ENCODE results near the gene TRIM7.
"Not testable (repeated sequence)": the region's sequence is repeated elsewhere in the genome, so short reads cannot be mapped to it uniquely, and the experiment has no call there.

The TRIM7 gene

GRCh38 chr5:181232593-181232992, 27.6 kb upstream of the TRIM7 start:
- DNase-seq, result no peak

DNA sequence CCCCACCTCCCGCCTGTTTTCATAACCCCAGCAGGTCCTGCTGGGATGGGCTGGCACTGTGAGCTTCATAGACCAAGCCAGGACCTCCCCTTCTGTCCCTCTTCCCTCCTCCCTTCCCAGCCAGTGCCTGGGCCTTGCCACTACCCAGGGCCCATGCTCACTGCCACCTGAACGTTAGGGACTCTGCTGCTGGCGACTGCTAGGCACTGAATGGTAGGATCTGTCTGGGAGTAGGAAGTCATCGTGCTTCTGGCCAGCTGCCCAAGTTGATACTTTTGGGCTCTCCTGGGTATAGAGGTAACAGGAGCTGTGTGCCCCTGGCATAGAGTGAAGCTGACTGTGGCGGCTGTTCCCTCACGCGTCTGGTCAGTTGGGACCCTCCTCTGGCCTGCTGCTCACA, 26.4 kb upstream of the TRIM7 start:
- DNase-seq, result no peak

GRCh38 chr5:181230551-181230950, 25.6 kb upstream of the TRIM7 start:
- no peak for DNase-seq

DNA sequence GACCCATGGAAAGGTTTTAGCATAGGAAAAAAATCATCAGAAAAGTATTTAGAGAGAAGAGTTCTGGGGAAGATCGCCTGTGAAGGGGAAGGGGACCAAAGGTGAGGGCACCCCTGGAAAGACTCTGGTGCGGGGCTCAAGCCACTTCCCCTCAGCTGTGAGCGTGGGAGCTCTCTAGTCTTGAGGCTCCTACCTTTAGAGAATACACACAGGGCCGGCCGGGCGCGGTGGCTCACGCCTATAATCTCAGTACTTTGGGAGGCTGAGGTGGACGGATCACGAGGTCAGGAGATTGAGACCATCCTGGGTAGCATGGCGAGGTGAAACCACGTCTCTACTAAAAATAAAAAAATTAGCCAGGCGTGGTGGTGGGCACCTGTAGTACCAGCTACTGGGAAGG, 25.0 kb upstream of the TRIM7 start:
- DNase-seq, result no peak

DNA sequence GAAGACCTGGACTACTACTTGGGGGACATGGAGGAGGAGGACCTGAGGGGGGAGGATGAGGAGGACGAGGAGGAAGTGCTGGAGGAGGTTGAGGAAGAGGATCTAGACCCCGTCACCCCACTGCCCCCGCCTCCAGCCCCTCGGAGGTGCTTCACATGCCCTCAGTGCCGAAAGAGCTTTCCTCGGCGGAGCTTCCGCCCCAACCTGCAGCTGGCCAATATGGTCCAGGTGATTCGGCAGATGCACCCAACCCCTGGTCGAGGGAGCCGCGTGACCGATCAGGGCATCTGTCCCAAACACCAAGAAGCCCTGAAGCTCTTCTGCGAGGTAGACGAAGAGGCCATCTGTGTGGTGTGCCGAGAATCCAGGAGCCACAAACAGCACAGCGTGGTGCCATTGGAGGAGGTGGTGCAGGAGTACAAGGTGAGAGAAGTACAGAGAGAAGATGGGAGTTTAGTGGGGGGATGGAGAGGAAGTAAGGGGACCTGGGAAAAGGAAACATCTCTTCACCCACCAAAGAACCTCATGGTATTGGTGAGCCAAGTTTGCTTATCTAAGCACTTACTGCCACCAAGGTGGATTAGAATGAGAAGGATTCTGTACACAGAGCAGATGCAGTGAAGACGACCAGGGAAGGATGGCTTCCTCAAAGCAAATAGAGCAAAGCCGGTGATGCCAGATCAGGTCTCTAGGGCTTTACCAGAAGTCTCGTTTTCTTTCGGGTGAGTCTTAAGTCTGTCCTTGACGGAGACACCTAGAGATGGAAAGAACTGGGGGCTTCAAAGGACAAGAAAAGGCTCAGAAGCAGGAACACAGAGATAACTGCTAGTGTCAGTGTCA, 19.6 kb upstream of the TRIM7 start:
- no peak for DNase-seq

DNA sequence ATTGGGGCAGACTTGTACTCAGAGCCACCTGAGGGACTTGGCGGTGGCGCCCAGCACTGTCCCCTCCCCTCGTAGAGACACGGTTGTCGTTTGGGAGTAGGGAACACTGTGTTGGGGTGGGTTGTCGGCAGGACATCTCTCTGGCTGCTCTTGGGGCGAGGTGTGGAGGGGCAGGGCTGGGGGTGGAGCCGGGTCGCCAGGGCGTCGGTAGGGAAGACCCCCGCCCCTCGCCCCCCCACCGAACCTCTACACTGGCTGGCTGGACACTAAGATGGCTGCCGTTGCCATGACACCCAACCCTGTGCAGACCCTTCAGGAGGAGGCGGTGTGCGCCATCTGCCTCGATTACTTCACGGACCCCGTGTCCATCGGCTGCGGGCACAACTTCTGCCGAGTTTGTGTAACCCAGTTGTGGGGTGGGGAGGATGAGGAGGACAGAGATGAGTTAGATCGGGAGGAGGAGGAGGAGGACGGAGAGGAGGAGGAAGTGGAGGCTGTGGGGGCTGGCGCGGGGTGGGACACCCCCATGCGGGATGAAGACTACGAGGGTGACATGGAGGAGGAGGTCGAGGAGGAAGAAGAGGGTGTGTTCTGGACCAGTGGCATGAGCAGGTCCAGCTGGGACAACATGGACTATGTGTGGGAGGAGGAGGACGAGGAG, 18.9 kb upstream of the TRIM7 start:
- no peak for DNase-seq

- no peak for DNase-seq
These were observed 18.2 kb upstream of the TRIM7 start, which contains the start of gene TRIM41 for GRCh38 chr5:181223058-181223728. TRIM41 (plus strand) TSS chr5:181223281; CDS start chr5:181224000, 719 bp downstream.

GRCh38 chr5:181222630-181223057, 17.6 kb upstream of the TRIM7 start:
- no peak for DNase-seq

GRCh38 chr5:181221792-181222629, 17.0 kb upstream of the TRIM7 start:
- no peak for DNase-seq

DNA sequence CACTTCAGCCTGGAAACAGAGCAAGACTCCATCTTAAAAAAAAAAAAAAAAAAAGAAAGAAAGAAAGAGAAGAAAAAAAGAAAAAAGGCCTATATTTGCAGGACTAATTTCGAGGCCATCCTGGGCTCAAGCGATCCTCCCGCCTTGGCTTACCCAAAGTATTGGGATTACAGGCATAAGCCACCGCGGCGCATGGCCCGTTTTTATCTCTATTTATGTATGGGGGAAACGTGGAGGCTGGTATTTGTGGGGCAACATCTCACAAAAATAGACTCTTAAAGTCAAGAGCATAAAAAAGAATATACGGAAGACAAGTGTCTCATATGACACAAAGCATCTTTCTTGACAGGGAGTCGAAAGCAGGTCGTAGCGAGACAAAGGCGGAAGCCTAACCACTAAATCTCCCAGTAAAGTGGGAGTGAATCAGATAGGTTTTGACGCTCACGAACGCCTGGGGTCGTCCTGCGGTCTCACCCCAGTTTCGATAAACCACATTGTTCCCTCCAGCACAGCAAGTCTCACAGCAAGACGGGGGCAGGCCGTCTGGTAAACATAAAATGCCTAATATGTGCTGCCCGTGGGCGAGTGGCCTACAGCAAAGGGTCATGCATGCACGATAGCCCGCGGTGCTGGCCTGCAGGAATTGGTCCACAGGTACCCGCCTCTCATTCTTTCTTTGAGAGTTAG, 16.3 kb upstream of the TRIM7 start:
- no peak for DNase-seq

DNA sequence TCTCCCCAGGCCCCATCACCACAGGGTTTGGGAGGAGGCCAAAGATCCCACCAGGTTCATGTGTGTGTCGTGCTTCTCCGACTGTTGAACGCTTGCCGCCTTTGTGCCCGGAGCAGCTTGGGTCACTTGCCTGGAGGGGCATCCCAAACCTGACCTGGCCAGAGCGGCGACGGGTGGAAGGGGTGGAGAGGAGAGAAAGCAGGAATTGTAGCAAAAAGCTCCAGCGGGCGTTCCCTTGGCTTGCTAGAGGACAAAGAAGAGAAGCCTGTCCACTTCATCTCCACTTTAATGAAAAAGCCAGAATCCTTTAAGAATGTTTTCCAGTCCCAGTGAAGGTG, 15.2 kb upstream of the TRIM7 start:
- no peak for DNase-seq

DNA sequence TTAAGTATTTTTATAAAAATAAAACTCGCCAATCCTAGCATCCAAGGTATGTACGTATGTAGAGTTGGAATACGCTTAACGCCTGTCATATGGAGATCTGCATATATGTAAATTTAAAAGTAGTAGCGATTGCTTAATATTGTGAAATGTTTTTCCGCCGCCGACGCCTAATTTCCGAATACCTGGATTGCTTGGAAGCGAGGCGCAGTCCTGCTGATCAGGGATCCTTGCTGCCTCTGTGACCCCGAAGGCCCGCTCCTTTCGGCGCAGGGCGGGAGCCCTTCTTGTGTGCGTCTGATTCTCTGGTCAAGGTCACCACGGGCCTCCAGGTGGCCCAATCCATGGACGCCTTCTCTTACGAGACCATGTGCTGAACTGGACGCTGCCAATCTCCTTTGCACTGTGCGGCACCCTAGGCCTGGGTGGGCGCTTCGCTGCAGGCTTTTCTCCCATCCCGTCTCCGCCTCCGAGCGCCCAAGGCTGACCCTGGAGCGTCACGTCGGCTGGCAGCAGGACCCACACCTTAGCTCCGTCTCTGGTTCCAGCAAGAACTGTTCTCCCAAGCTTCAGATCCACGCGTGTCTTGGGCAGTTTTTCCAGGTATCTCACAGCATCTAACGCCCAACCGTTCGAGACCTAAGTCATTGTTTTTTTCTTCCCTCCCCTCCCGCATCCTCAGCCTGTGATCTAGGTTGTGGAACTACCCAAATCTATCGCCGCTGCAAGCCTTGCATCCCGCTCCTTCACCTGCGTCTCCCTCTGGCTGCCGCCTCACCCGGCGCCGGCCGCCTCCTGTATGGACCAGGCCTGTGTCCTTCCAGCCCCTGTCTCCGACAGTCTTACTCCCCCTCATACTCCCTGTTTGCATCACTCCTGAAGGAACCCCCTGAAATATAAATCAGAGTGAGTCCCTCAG, 14.5 kb upstream of the TRIM7 start:
- DNase-seq, result no peak

DNA sequence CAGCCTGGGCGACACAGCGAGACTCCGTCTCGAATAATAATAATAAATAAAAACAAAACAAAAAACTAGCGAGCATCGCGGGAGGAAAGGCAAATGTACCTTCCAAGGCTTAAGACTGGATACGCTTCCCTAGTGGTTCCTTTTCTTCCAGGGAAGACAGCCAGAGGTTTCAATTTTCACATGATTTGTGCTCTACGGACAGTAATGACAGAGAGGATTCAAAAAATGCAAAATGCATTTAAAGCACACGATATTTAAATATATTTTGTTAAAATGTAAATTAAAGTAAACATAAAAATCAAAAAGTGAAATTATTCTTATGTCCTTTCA, 13.8 kb upstream of the TRIM7 start:
- DNase-seq, result no peak

- no peak for DNase-seq
These were observed 12.7 kb upstream of the TRIM7 start for GRCh38 chr5:181217803-181218062.

DNA sequence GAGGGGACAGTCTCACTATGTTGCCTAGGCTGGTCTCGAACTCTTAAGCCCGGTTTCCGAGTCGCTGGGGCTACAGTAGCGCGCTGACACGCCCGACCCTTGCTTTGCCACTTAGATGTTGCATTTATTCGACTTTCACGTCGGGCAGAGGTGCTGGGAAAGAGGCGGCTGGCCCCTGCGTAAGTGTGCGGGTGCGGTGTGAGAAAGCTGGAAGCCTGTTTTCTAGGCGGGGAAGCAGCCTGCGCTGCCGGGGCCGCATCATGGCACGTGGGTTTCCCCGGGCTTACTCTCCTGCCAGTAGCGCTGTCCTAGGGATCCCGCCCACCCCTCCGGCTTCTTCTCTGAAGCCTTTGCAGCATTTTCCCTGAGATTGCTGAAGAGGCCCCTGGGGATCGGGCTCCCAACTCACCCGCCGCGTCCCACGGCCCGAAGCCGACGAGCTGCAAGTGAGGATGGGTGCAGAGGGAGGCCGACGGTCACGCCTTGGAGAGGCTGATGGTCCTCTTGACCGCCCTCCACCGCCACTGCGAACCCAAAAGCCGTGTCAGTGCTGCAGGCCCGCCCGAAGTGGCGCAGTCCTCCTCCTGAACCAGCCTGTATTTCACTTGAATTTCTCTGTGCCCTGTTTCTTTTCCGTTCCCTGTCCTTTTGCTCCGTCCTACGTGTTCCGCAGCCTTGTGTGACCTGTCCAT, 12.3 kb upstream of the TRIM7 start:
- no peak for DNase-seq

- DNase-seq, result no peak
These were observed 11.3 kb upstream of the TRIM7 start for GRCh38 chr5:181215997-181216989.

DNA sequence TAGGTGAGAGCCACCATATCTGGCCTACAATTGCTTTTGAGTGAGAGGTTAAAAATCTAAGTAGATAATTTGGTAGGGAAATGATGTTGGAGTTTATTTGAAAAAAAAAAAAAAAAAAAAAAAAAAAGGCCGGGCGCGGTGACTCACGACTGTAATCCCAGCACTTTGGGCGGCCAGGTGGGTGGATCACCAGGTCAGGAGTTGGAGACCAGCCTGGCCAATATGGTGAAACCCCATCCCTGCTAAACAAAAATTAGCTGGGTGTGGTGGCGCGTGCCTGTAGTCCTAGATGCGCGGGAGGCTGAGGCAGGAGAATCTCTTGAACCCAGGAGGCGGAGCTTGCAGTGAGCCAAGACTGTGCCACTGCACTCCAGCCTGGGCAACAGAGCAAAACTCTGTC, 9.3 kb upstream of the TRIM7 start:
- not testable (repeated sequence) for DNase-seq

DNA sequence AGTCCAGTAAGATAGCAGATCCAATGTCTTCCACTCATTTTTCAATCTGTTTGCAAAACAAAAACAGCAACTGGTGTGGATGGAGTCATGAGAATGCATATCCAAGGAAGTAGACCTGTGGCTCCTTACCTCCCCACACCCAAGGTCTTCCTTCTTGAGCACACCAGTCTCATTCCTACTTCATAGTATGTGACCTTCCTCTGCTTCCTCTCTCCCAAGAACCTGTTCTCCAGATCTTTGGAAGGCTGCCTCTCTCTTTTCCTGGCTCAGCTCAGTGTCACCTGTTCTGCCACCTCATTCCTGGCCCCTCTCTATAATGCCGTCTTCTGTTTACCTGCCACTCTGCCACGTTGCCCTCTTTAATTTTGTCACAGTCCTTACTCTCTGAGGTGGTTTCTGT, 7.9 kb upstream of the TRIM7 start:
- no peak for DNase-seq

GRCh38 chr5:181212080-181212479, 7.1 kb upstream of the TRIM7 start:
- DNase-seq, result no peak

DNA sequence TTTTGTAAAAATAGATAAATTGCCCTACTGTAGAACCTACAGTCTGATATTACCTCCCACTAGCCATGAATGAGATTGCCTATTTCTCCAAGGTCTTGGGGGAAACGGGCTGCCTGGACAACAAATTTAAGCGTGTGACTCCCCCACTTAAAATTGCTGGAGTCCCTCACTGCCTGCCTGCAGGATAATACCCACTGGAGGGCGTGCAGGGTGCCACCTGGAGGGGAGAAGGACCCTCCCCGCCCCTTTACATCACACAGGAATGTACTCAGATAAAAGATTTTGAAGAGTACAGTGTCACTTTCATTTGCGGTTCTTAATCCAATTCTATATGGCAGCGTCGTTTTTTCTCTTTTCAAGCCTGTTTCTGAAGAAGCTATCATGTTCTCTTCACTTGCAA, 6.2 kb upstream of the TRIM7 start:
- DNase-seq, result no peak

Data from NCI-H2029 (cell line).